ENCODE measurements around the gene ANKRD23. TPM values are rescaled to one million over a fixed set of nuclear protein-coding genes. Genes with fewer than 3 reads are reported as not detected.

Gene ANKRD23
- polyA plus RNA-seq, 1 of the 3 experiments (the other 2 are of a cell fraction) = 3.1 TPM

- Histone ChIP-seq H4K20me1 (ENCODE audit: insufficient read depth) (peaks cover 17% of the 10 kb centered on the region; the same call in 1 of the 2 replicates), H3F3A (replicated peaks; ENCODE audit: insufficient read depth) (peaks cover 17% of the 10 kb centered on the region), H3K9ac (no peak overlapping the region), H3K4me2 (no peak overlapping the region), H3K79me2 (ENCODE audit: insufficient read depth) (peaks cover 22% of the 10 kb centered on the region; the same call in 1 of the 2 replicates), H3K4me1 (ENCODE audit: control insufficient read depth in 1 of 2, insufficient read depth in 2 of 2, low read depth in 1 of 2, low read length in 1 of 2) (peaks cover 0 to 18% of the 10 kb centered on the region in 2 experiments; a peak in 1 of 4 replicates), H3K4me3 (ENCODE audit: low read depth in 2 of 2, low read length in 1 of 2) (no peak overlapping the region), H3K36me3 (replicated peaks in 1 of 2; ENCODE audit: control insufficient read depth in 1 of 2, insufficient read depth in 2 of 2, low read length in 1 of 2) (peaks cover 5 to 53% of the 10 kb centered on the region in 2 experiments), H3K27me3 (ENCODE audit: insufficient read depth) (no peaks in the 10 kb centered on the region), H3K27ac (ENCODE audit: low read depth in 2 of 2, low read length in 1 of 2) (no peak overlapping the region), H3K9me2 (no peaks in the 10 kb centered on the region), H2AFZ (ENCODE audit: low read depth) (no peak overlapping the region), H3K9me3 (no peaks in the 10 kb centered on the region)
- ChIA-PET POLR2A (no interaction called here), CTCF (interaction anchor here (1.6 to 8.1 kb wide), 2 partner anchors 8 to 91 kb away, joined by 5 to 332 read pairs; no protein-coding TSS in a partner anchor)
- TF ChIP-seq SIN3A (IDR thresholded peaks at IDR 0.05; ENCODE audit: borderline replicate concordance, low read depth, low read length) (no peak), REST (IDR thresholded peaks at IDR 0.05; ENCODE audit: low read depth, low read length) (no peak), MXI1 (IDR thresholded peaks at IDR 0.05; ENCODE audit: low read depth, low read length) (no peak), PBX3 (IDR thresholded peaks at IDR 0.05) (no peak), MAX (IDR thresholded peaks at IDR 0.05; ENCODE audit: low read depth) (no peak), ELF1 (IDR thresholded peaks at IDR 0.05) (no peak), RFX5 (IDR thresholded peaks at IDR 0.05; ENCODE audit: low read length) (no peak), POLR2AphosphoS5 (IDR thresholded peaks at IDR 0.05; ENCODE audit: low read depth, low read length) (no peak), FOXJ3 (CRISPR knock-in tag; IDR thresholded peaks at IDR 0.05) (no peak), RAD21 (IDR thresholded peaks at IDR 0.05; ENCODE audit: low read length) (no peak), GABPA (IDR thresholded peaks at IDR 0.05; ENCODE audit: low read depth) (no peak), USF2 (IDR thresholded peaks at IDR 0.05; ENCODE audit: borderline replicate concordance, low read depth, low read length) (no peak)
- WGBS (ENCODE audit: low lambda C conversion rate) = 94% methylated on average over 16 of the region's 17 CpGs
- DNase-seq = no peak
Observed at GRCh38 chr2:96861074-96861473, 17.3 kb upstream of the ANKRD23 start.
